Mucosa of gallbladder (tissue), 1 donor: ENCODE measurements around the gene MINDY2. TPM values are rescaled to one million over a fixed set of nuclear protein-coding genes. Genes with fewer than 3 reads are reported as not detected.
"Not testable (repeated sequence)": the region's sequence is repeated elsewhere in the genome, so short reads cannot be mapped to it uniquely, and the experiment has no call there.

Experiments
- DNase-seq: peaks from one replicate; pipeline ENCODE4 v3.0.0-alpha.2; 2020; ENCODE audit warnings: low spot score
- total RNA-seq: library from RNA; stranded (reverse); gene quantifications from one replicate; pipeline ENCODE4 v1.2.1, GENCODE V29; 2021
- donor health status: DM: no; HTN: no; CAD: no.

MINDY2 gene
- total RNA-seq, 1 donor from 2014 or later, result 23.7 TPM

- DNase-seq, result no peak
These were observed 109.2 kb downstream of the MINDY2 start for GRCh38 chr15:58880320-58880719.

- DNase-seq, result no peak
These were observed 111.1 kb downstream of the MINDY2 start for GRCh38 chr15:58882243-58882642.

- DNase-seq, result not testable (repeated sequence)
These were observed 112.8 kb downstream of the MINDY2 start for GRCh38 chr15:58883926-58884325.

- DNase-seq, result no peak
These were observed 115.8 kb downstream of the MINDY2 start for GRCh38 chr15:58886921-58887320.

GRCh38 chr15:58889363-58889762, 118.3 kb downstream of the MINDY2 start:
- DNase-seq, result no peak

- no peak for DNase-seq
These were observed 127.1 kb downstream of the MINDY2 start for GRCh38 chr15:58898150-58898680.

- no peak for DNase-seq
These were observed 129.5 kb downstream of the MINDY2 start for GRCh38 chr15:58900631-58901030.

GRCh38 chr15:58908550-58909309, 137.6 kb downstream of the MINDY2 start:
- no peak for DNase-seq

- no peak for DNase-seq
These were observed 138.5 kb downstream of the MINDY2 start for GRCh38 chr15:58909616-58910015.

- no peak for DNase-seq
These were observed 139.4 kb downstream of the MINDY2 start for GRCh38 chr15:58910456-58910855.

Other genes starting within 250 kb of the MINDY2 start
- gene ADAM10, start 21.6 kb upstream of the MINDY2 start, total RNA-seq, result 134 TPM
- 67.1 TPM for gene SLTM, start 162.4 kb downstream of the MINDY2 start, total RNA-seq
- gene RNF111, start 216.4 kb downstream of the MINDY2 start, total RNA-seq, result 34.5 TPM